Endothelial cell of umbilical vein (primary cell): ENCODE measurements around the gene KIF26A. TPM values are rescaled to one million over a fixed set of nuclear protein-coding genes. Genes with fewer than 3 reads are reported as not detected.

Source experiments
- BruUV-seq: library from RNA; stranded (reverse); fragments of 400-500 nt; replicated peaks from 2 replicates; lab custom pipeline; 2021; lab: Mats Ljungman, UMichigan
- CTCF ChIA-PET: fragments of 300-600, 350-600 bp; sonication (Branson Sonifier 250); formaldehyde crosslinking; loops from one replicate; lab custom pipeline; 2021; ENCODE audit warnings: antibody characterized with exemption, inconsistent platforms; lab: Charles Lee
- POLR2A ChIA-PET: fragments of 300-600, 350-600 bp; sonication (Branson Sonifier 250); formaldehyde crosslinking; loops from one replicate; lab custom pipeline; 2021; ENCODE audit warnings: antibody characterized with exemption, inconsistent platforms; lab: Charles Lee
- DNase-seq: peaks from one replicate; pipeline ENCODE4 v3.0.0-alpha.2; 2011; ENCODE audit warnings: low read depth, low spot score
- FAIRE-seq: peaks from 2 replicates; lab custom pipeline; 2011; peaks lifted over from hg19 to GRCh38; lab: Jason Lieb, UNC
- H2AFZ ChIP-seq: 2 replicates; pipeline ENCODE4 v1.6.0; 2012; ENCODE audit warnings: low read depth, low read length, control low read depth, inconsistent platforms
- H3K27ac ChIP-seq: 2 replicates; pipeline ENCODE4 v1.5.1; 2011; ENCODE audit warnings: low read depth, mild to moderate bottlenecking, control low read depth, low read length, moderate library complexity; ENCODE audit not compliant: insufficient read depth
- H3K27me3 ChIP-seq, 2 experiments: 2 replicates each; pipeline versions ENCODE4 v1.6.0 to v1.6.1; 2011; ENCODE audit warnings: low read length in 2 of 2, mixed read lengths in 1 of 2; ENCODE audit not compliant: control insufficient read depth in 2 of 2, insufficient read depth in 2 of 2
- H3K36me3 ChIP-seq, 2 experiments: 2 replicates in 1 of 2; 3 replicates in 1 of 2; pipeline ENCODE4 v1.5.1; 2011; ENCODE audit warnings: low read length in 2 of 2, mild to moderate bottlenecking in 1 of 2, moderate library complexity in 1 of 2; ENCODE audit not compliant: control insufficient read depth in 2 of 2, insufficient read depth in 2 of 2; ENCODE audit errors: extremely low read depth in 1 of 2
- H3K4me1 ChIP-seq: 3 replicates; pipeline ENCODE4 v1.5.1; 2011; ENCODE audit warnings: mild to moderate bottlenecking, low read length; ENCODE audit not compliant: control insufficient read depth, insufficient read depth; ENCODE audit errors: extremely low read depth
- H3K4me2 ChIP-seq: 2 replicates; pipeline ENCODE4 v1.6.1; 2011; ENCODE audit warnings: low read length, control low read depth, mixed read lengths; ENCODE audit not compliant: insufficient read depth
- H3K4me3 ChIP-seq, 3 experiments: fragments of 200-600 bp in 1 of 3; sonication (generic), shearing (Covaris generic) in 1 of 3; replicated peaks in 1 of 3; 2 replicates each; pipeline ENCODE4 v1.5.1; 2011 to 2016; ENCODE audit warnings: control low read depth in 3 of 3, low read length in 3 of 3, mild to moderate bottlenecking in 2 of 3, inconsistent platforms in 1 of 3, low read depth in 1 of 3, moderate library complexity in 1 of 3; ENCODE audit not compliant: insufficient read depth in 1 of 3
- H3K79me2 ChIP-seq: 2 replicates; pipeline ENCODE4 v1.6.0; 2012; ENCODE audit warnings: low read length, inconsistent platforms; ENCODE audit not compliant: control insufficient read depth, insufficient read depth
- H3K9ac ChIP-seq: replicated peaks from 2 replicates; pipeline ENCODE3; 2011; ENCODE audit warnings: low read length, control low read depth; ENCODE audit not compliant: insufficient read depth; ENCODE audit errors: extremely low read depth
- H3K9me1 ChIP-seq: replicated peaks from 3 replicates; pipeline ENCODE4 v1.6.0; 2011; ENCODE audit warnings: mild to moderate bottlenecking, low read length; ENCODE audit not compliant: control insufficient read depth, insufficient read depth; ENCODE audit errors: extremely low read depth
- H3K9me3 ChIP-seq: replicated peaks from 2 replicates; pipeline ENCODE4 v1.5.1; 2012; ENCODE audit warnings: low read length, inconsistent platforms; ENCODE audit not compliant: control insufficient read depth, insufficient read depth
- H4K20me1 ChIP-seq: replicated peaks from 2 replicates; pipeline ENCODE3; 2011; ENCODE audit warnings: mild to moderate bottlenecking, low read length; ENCODE audit not compliant: control insufficient read depth, insufficient read depth; ENCODE audit errors: extremely low read depth
- EZH2 ChIP-seq: IDR thresholded peaks from 2 replicates; pipeline ENCODE4 v1.6.1; 2012; ENCODE audit warnings: borderline replicate concordance, low read depth, mild to moderate bottlenecking, moderate library complexity, low read length, inconsistent platforms; ENCODE audit not compliant: severe bottlenecking
- FOS ChIP-seq: IDR thresholded peaks from 2 replicates; pipeline ENCODE4 v1.6.1; 2011; ENCODE audit warnings: mild to moderate bottlenecking, low read length, moderate library complexity, borderline replicate concordance; ENCODE audit not compliant: insufficient read depth
- GATA2 ChIP-seq: IDR thresholded peaks from 2 replicates; pipeline ENCODE4 v1.7.0; 2011; ENCODE audit warnings: low read depth, mild to moderate bottlenecking, moderate library complexity, mixed read lengths, low read length; ENCODE audit not compliant: insufficient read length, insufficient read depth
- JUN ChIP-seq: IDR thresholded peaks from 2 replicates; pipeline ENCODE4 v1.6.1; 2011; ENCODE audit warnings: borderline replicate concordance, low read depth; ENCODE audit not compliant: insufficient read length, insufficient read depth
- MYC ChIP-seq: IDR thresholded peaks from one replicate; pipeline ENCODE4 v1.6.1; 2011; ENCODE audit warnings: mild to moderate bottlenecking, low read depth, low read length
- POLR2A ChIP-seq: IDR thresholded peaks from 2 replicates; pipeline ENCODE4 v1.6.1; 2012; ENCODE audit warnings: low read depth, mild to moderate bottlenecking, control low read depth, low read length
- POLR2AphosphoS5 ChIP-seq: IDR thresholded peaks from 2 replicates; pipeline ENCODE4 v1.6.1; 2012; ENCODE audit warnings: low read depth, mild to moderate bottlenecking, control low read depth, low read length, moderate library complexity; ENCODE audit not compliant: insufficient read depth
- dilution Hi-C: fragments of 300-500 bp; cut with MboI; formaldehyde crosslinking; loops from one replicate; pipeline ENCODE4 v1.15.0; 2019; ENCODE audit warnings: low sequenced_read_pairs; ENCODE audit not compliant: extremely low pct_ligation_motif_present
- intact Hi-C: fragments of 100-400 bp; cut with micrococcal nuclease; formaldehyde crosslinking; loops from one replicate; pipeline ENCODE4 v1.10.0; 2022
- polyA plus RNA-seq, 4 experiments: library from polyadenylated mRNA; depleted of rRNA in 3 of 4; stranded (reverse) in 3 of 4; unstranded in 1 of 4; fragments of >200 nt; gene quantifications; 2 replicates each; pipeline versions ENCODE4 v1.2.1 to v1.2.3, GENCODE V29; 2011 to 2012; ENCODE audit warnings: missing spikeins in 1 of 4
- total RNA-seq: library from RNA; stranded (reverse); gene quantifications from 2 replicates; pipeline ENCODE4 v1.2.3, GENCODE V29; 2021
- TF ChIP-seq, protein P1 (sequence below), 2 donors: IDR thresholded peaks; 1 replicate in 1 of 2; 2 replicates in 1 of 2; pipeline ENCODE4 v1.5.1; 2011; ENCODE audit warnings: low read length in 2 of 2, mild to moderate bottlenecking in 2 of 2, moderate library complexity in 2 of 2, control low read depth in 1 of 2, inconsistent platforms in 1 of 2, low read depth in 1 of 2; ENCODE audit not compliant: insufficient read depth in 1 of 2; ENCODE audit errors: extremely low read depth in 1 of 2
- TF ChIP-seq, protein P2 (sequence below): IDR thresholded peaks from 2 replicates; pipeline ENCODE4 v1.6.1; 2011; ENCODE audit not compliant: insufficient read depth, insufficient read length

KIF26A gene
- total and polyA plus RNA-seq, 2 donors (not counting 3 experiments of a cell fraction or from before 2014, with no cell fraction given): 3.6 to 10.7 TPM

DNA sequence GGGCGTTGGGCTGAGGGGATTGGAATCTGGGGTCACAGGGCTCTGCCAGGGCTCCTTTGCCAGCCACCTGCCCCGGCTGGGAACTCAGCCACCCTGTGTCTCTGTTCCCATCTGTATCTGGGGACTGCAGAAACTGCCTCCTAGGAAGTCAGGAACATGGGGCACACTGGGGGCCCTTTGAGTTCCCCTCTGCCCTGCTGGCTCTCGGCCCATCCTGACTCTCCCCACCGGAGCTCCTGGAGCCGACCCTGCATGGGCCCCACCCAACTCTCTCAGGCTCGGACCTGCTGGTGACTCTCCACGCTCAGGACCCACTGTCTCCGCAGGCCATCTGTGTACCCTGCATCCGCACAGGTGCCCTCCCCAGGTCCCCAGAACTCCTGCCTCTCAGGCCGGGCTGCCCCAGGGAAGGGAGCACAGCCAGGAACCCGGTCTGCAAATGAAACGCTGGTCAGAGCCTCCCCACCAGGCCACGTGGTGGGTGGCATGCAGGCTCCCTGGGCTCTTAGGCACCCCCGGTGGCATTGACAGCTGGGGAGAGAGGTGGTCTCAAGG is 82.8 kb downstream of the KIF26A start:
- Histone ChIP-seq H3K4me2 (no peak overlapping the region), H2AFZ (no peak overlapping the region), H3K36me3 (no peaks in the 10 kb centered on the region), H3K27me3 (no peaks in the 10 kb centered on the region), H3K9me3 (no peaks in the 10 kb centered on the region), H3K4me1 (no peaks in the 10 kb centered on the region), H3K9ac (no peak overlapping the region), H4K20me1 (no peaks in the 10 kb centered on the region), H3K79me2 (no peaks in the 10 kb centered on the region), H3K4me3 (no peak overlapping the region), H3K27ac (no peak overlapping the region), H3K9me1 (no peaks in the 10 kb centered on the region)
- TF ChIP-seq, protein P1, sequence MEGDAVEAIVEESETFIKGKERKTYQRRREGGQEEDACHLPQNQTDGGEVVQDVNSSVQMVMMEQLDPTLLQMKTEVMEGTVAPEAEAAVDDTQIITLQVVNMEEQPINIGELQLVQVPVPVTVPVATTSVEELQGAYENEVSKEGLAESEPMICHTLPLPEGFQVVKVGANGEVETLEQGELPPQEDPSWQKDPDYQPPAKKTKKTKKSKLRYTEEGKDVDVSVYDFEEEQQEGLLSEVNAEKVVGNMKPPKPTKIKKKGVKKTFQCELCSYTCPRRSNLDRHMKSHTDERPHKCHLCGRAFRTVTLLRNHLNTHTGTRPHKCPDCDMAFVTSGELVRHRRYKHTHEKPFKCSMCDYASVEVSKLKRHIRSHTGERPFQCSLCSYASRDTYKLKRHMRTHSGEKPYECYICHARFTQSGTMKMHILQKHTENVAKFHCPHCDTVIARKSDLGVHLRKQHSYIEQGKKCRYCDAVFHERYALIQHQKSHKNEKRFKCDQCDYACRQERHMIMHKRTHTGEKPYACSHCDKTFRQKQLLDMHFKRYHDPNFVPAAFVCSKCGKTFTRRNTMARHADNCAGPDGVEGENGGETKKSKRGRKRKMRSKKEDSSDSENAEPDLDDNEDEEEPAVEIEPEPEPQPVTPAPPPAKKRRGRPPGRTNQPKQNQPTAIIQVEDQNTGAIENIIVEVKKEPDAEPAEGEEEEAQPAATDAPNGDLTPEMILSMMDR (IDR thresholded peaks at IDR 0.05; ENCODE audit: extremely low read depth in 1 of 2, insufficient read depth in 1 of 2, low read depth in 1 of 2, low read length in 2 of 2): no peak
- TF ChIP-seq MYC (no peak), POLR2AphosphoS5 (no peak), FOS (no peak), GATA2 (no peak), JUN (no peak), POLR2A (no peak), EZH2 (no peak)
- TF ChIP-seq, protein P2, sequence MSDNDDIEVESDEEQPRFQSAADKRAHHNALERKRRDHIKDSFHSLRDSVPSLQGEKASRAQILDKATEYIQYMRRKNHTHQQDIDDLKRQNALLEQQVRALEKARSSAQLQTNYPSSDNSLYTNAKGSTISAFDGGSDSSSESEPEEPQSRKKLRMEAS: no peak
- BruUV-seq: no TSS peak
- intact Hi-C loops: loop anchor here (5.0 kb wide), 2 partner anchors 34 to 144 kb away; no protein-coding TSS in a partner anchor
- FAIRE-seq (no peak), DNase-seq (no peak)
- POLR2A ChIA-PET: no interaction called here
- CTCF ChIA-PET: interaction anchor here (0.6 kb wide), 1 partner anchor 84 kb away, joined by 3 read pairs; no protein-coding TSS in a partner anchor
- dilution Hi-C loops: no loop called here
